Neural progenitor cell (in vitro differentiated cells): ENCODE results near the gene NSRP1. TPM values are rescaled to one million over a fixed set of nuclear protein-coding genes. Genes with fewer than 3 reads are reported as not detected.

ENCODE experiments used
- DNase-seq: peaks from one replicate; pipeline ENCODE4 v3.0.0-alpha.2; 2016; ENCODE audit warnings: low spot score
- H2AFZ ChIP-seq: fragments of 200-600 bp; sonication (generic); replicated peaks from 2 replicates; pipeline ENCODE4 v1.6.1; 2016; ENCODE audit warnings: antibody characterized with exemption
- H3F3A ChIP-seq: fragments of 200-600 bp; sonication (generic); 2 replicates; pipeline ENCODE4 v1.6.1; 2016; ENCODE audit warnings: antibody characterized with exemption, low read depth
- H3K27ac ChIP-seq: fragments of 200-600 bp; sonication (generic); 2 replicates; pipeline ENCODE4 v1.5.1; 2016; ENCODE audit warnings: mild to moderate bottlenecking
- H3K27me3 ChIP-seq: fragments of 200-600 bp; sonication (generic); 2 replicates; pipeline ENCODE4 v1.6.1; 2016; ENCODE audit warnings: mild to moderate bottlenecking, moderate library complexity
- H3K36me3 ChIP-seq: fragments of 200-600 bp; sonication (generic); 2 replicates; pipeline ENCODE4 v1.5.1; 2016
- H3K4me1 ChIP-seq: fragments of 200-600 bp; sonication (generic); 2 replicates; pipeline ENCODE4 v1.6.1; 2016; ENCODE audit warnings: mixed run types
- H3K4me2 ChIP-seq: fragments of 200-600 bp; sonication (generic); 2 replicates; pipeline ENCODE4 v1.6.1; 2016
- H3K4me3 ChIP-seq: fragments of 200-600 bp; sonication (generic); 2 replicates; pipeline ENCODE4 v1.5.1; 2016
- H3K79me2 ChIP-seq: fragments of 200-600 bp; sonication (generic); 2 replicates; pipeline ENCODE4 v1.6.1; 2016; ENCODE audit warnings: low read depth
- H3K9ac ChIP-seq: fragments of 200-600 bp; sonication (generic); 2 replicates; pipeline ENCODE4 v1.6.1; 2016
- H3K9me3 ChIP-seq: fragments of 200-600 bp; sonication (generic); 2 replicates; pipeline ENCODE4 v1.5.1; 2016; ENCODE audit warnings: low read depth
- H4K20me1 ChIP-seq: fragments of 200-600 bp; sonication (generic); 2 replicates; pipeline ENCODE4 v1.6.1; 2016; ENCODE audit warnings: low read depth
- H3K27ac Mint-ChIP-seq: 3 replicates; pipeline ENCODE4 v1.8.0; 2021; ENCODE audit warnings: mixed read lengths
- H3K27me3 Mint-ChIP-seq: 2 replicates; pipeline ENCODE4 v1.8.0; 2022; ENCODE audit warnings: low read depth, mild to moderate bottlenecking, inconsistent platforms, moderate library complexity, mixed read lengths; ENCODE audit not compliant: insufficient read depth
- H3K36me3 Mint-ChIP-seq: 3 replicates; pipeline ENCODE4 v1.8.0; 2021; ENCODE audit warnings: mixed read lengths
- H3K4me1 Mint-ChIP-seq: 3 replicates; pipeline ENCODE4 v1.8.0; 2021; ENCODE audit warnings: mixed read lengths
- H3K4me3 Mint-ChIP-seq: 3 replicates; pipeline ENCODE4 v1.8.0; 2021; ENCODE audit warnings: mild to moderate bottlenecking, moderate library complexity, mixed read lengths
- H3K9me3 Mint-ChIP-seq: 3 replicates; pipeline ENCODE4 v1.8.0; 2020; ENCODE audit warnings: mixed read lengths
- EZH2 ChIP-seq: fragments of 200-600 bp; sonication (generic); IDR thresholded peaks from 2 replicates; pipeline ENCODE4 v1.6.1; 2017; ENCODE audit warnings: antibody characterized with exemption, mild to moderate bottlenecking, moderate library complexity
- EZH2phosphoT487 ChIP-seq: fragments of 200-600 bp; sonication (generic); IDR thresholded peaks from 2 replicates; pipeline ENCODE4 v1.6.1; 2017; ENCODE audit warnings: antibody characterized with exemption
- total RNA-seq: library from RNA; depleted of rRNA; stranded (reverse); fragments of >200 nt; gene quantifications from 2 replicates; pipeline ENCODE4 v1.2.3, GENCODE V29; 2015; ENCODE audit warnings: low replicate concordance
- TF ChIP-seq, protein P1 (sequence below): fragments of 200-600 bp; sonication (generic); IDR thresholded peaks from 2 replicates; pipeline ENCODE4 v1.5.1; 2017; ENCODE audit warnings: antibody characterized with exemption, mild to moderate bottlenecking

The NSRP1 gene
- total RNA-seq, 1 donor from 2014 or later: 14.8 TPM

DNA sequence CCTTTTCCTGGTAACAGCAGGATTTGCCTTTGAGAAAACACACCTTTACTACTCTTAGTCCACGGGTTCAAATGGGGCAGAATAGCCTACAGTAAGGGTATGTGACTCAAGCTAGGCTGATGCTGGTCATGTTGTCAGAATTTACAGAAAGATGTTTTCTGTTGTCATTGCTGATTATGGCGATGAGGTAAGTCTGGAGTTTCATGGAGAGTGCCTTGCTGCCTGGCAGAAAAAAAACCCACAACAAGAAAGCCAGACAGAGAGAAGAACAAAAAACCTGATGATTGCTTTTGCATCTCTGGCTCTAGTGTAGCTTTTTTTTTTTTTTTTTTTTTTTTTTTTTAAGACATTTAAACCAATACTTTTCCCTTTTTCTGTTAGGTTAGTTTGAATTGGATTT, 71.0 kb downstream of the NSRP1 start:
- Histone ChIP-seq H3K36me3 (peaks cover 15% of the 10 kb centered on the region), H4K20me1 (no peaks in the 10 kb centered on the region), H3F3A (peaks cover 12% of the 10 kb centered on the region), H2AFZ (no peak overlapping the region), H3K79me2 (no peaks in the 10 kb centered on the region), H3K4me3 (no peak overlapping the region), H3K9me3 (no peaks in the 10 kb centered on the region), H3K27ac (no peak overlapping the region), H3K4me1 (no peaks in the 10 kb centered on the region), H3K27me3 (no peaks in the 10 kb centered on the region), H3K9ac (no peak overlapping the region), H3K4me2 (no peak overlapping the region)
- no peaks in the 10 kb centered on the region for H3K9me3 Mint-ChIP-seq
- peaks cover 29% of the 10 kb centered on the region for H3K36me3 Mint-ChIP-seq
- TF ChIP-seq, protein P1, sequence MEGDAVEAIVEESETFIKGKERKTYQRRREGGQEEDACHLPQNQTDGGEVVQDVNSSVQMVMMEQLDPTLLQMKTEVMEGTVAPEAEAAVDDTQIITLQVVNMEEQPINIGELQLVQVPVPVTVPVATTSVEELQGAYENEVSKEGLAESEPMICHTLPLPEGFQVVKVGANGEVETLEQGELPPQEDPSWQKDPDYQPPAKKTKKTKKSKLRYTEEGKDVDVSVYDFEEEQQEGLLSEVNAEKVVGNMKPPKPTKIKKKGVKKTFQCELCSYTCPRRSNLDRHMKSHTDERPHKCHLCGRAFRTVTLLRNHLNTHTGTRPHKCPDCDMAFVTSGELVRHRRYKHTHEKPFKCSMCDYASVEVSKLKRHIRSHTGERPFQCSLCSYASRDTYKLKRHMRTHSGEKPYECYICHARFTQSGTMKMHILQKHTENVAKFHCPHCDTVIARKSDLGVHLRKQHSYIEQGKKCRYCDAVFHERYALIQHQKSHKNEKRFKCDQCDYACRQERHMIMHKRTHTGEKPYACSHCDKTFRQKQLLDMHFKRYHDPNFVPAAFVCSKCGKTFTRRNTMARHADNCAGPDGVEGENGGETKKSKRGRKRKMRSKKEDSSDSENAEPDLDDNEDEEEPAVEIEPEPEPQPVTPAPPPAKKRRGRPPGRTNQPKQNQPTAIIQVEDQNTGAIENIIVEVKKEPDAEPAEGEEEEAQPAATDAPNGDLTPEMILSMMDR: no peak
- TF ChIP-seq EZH2phosphoT487 (no peak), EZH2 (no peak)
- no peak for DNase-seq
- H3K4me3 Mint-ChIP-seq: no peak overlapping the region
- H3K27me3 Mint-ChIP-seq: no peaks in the 10 kb centered on the region
- peaks cover 3% of the 10 kb centered on the region for H3K4me1 Mint-ChIP-seq
- H3K27ac Mint-ChIP-seq: no peak overlapping the region

DNA sequence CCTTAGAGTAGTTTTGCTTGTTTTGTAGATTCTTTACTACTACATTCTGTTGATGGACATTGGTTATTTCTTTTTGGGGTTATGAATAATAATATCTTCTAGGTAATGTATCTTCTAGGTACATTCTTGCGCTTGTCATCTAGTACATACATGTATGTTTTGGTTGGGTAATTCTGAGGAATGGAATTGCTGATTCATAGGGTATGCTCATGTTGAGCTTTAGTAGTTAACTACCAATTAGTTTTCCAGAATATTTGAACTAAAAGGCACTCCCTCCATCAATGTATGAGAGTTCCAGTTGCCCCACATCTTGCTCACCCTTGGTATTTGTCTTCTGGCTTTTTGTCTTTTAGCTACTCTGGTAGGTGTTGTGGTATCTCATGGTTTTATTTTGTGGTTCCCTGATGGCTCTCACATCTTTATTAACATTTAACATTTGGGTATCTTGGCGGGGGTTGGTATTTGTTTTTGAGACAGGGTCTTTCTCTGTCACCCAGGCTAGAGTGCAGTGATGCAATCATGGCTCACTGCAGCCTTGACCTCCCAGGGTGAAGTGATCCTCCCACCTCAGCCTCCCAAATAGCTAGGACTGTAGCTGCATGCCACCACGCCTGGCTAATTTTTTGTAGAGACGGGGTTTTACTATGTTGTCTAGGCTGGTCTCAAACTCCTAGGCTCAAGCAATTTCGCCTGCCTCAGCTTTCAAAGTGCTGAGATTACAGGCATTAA, 71.8 kb downstream of the NSRP1 start:
- Mint-ChIP-seq H3K4me3 (no peak overlapping the region), H3K4me1 (peaks cover 3% of the 10 kb centered on the region)

DNA sequence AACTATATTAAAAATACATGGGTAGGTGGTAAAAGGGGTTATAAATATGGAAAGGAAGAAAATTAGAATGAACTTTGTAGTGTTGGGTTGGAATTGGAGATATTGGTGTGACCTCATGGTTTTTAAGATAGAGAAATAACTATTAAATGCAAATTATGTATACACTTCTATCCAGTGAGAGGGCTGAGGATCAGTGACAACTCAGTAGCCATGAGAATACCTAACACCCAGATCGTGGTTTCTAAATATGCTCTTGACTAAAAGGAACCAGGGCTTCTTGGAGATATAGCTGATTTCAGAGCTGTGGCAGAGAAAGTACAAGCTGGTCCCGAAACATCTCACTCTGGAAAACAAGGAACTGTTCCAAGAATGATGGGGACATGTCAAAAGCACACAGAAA, 74.5 kb downstream of the NSRP1 start:
- Mint-ChIP-seq H3K36me3 (peaks cover 10% of the 10 kb centered on the region), H3K4me3 (no peak overlapping the region), H3K27me3 (no peaks in the 10 kb centered on the region), H3K27ac (no peak overlapping the region), H3K4me1 (peaks cover 3% of the 10 kb centered on the region), H3K9me3 (no peaks in the 10 kb centered on the region)
- TF ChIP-seq EZH2phosphoT487 (no peak), EZH2 (no peak)
- TF ChIP-seq, protein P1: no peak
- no peak overlapping the region for H3K27ac ChIP-seq
- H3K9ac ChIP-seq: no peak overlapping the region
- no peaks in the 10 kb centered on the region for H4K20me1 ChIP-seq
- no peak overlapping the region for H2AFZ ChIP-seq
- H3K9me3 ChIP-seq: no peaks in the 10 kb centered on the region
- peaks cover 9% of the 10 kb centered on the region for H3K36me3 ChIP-seq
- H3K4me2 ChIP-seq: no peak overlapping the region
- no peaks in the 10 kb centered on the region for H3K79me2 ChIP-seq
- H3K27me3 ChIP-seq: no peaks in the 10 kb centered on the region
- no peak for DNase-seq
- no peak overlapping the region for H3K4me3 ChIP-seq
- peaks cover 7% of the 10 kb centered on the region for H3F3A ChIP-seq
- H3K4me1 ChIP-seq: no peaks in the 10 kb centered on the region

More for the DNA sequence above, 71.8 kb downstream of the NSRP1 start:
- peaks cover 25% of the 10 kb centered on the region for H3K36me3 Mint-ChIP-seq
- no peaks in the 10 kb centered on the region for H3K27me3 ChIP-seq
- H3F3A ChIP-seq: peaks cover 12% of the 10 kb centered on the region
- H3K9me3 Mint-ChIP-seq: no peaks in the 10 kb centered on the region
- H3K4me3 ChIP-seq: no peak overlapping the region
- no peak for DNase-seq
- no peak overlapping the region for H3K4me2 ChIP-seq
- H3K4me1 ChIP-seq: no peaks in the 10 kb centered on the region
- no peaks in the 10 kb centered on the region for H4K20me1 ChIP-seq
- no peaks in the 10 kb centered on the region for H3K9me3 ChIP-seq
- H3K36me3 ChIP-seq: peaks cover 15% of the 10 kb centered on the region
- no peak overlapping the region for H3K27ac ChIP-seq
- no peaks in the 10 kb centered on the region for H3K79me2 ChIP-seq
- no peaks in the 10 kb centered on the region for H3K27me3 Mint-ChIP-seq
- H3K9ac ChIP-seq: no peak overlapping the region
- no peak for TF ChIP-seq EZH2
- no peak for TF ChIP-seq EZH2phosphoT487
- TF ChIP-seq, protein P1: no peak
- no peak overlapping the region for H3K27ac Mint-ChIP-seq
- no peak overlapping the region for H2AFZ ChIP-seq
